Measurements from ENCODE around the gene SLC5A6. TPM values are rescaled to one million over a fixed set of nuclear protein-coding genes. Genes with fewer than 3 reads are reported as not detected.

SLC5A6 gene
- polyA plus RNA-seq, 1 donor (not counting 4 experiments of a cell fraction or from before 2014, with no cell fraction given), result 60.4 TPM

GRCh38 chr2:27217173-27218121 lies 5.4 kb upstream of the SLC5A6 start, which contains the start of gene CAD:
TSS of gene CAD (plus strand) at chr2:27217369. CDS start at chr2:27217552, 183 bp downstream.
- H3K27ac ChIP-seq (ENCODE audit: control insufficient read depth, insufficient read depth, low read length), result peak within 1 kb of the TSS; percentile 77
- H3K4me2 ChIP-seq (ENCODE audit: control insufficient read depth, extremely low read depth, insufficient read depth, low read depth, low read length), result peak within 1 kb of the TSS; percentile 88
- H3K9me3 ChIP-seq (ENCODE audit: control insufficient read depth, low read depth, low read length), result no peaks in the 10 kb centered on the region
- no peaks in the 10 kb centered on the region for H3K27me3 ChIP-seq (ENCODE audit: control insufficient read depth, extremely low read depth, insufficient read depth, low read length)
- H3K79me2 ChIP-seq (ENCODE audit: control insufficient read depth, insufficient read depth, low read length), result peaks cover 27% of the 10 kb centered on the region
- no peaks in the 10 kb centered on the region for H4K20me1 ChIP-seq (ENCODE audit: control insufficient read depth, extremely low read depth, insufficient read depth, low read length)
- H3K9ac ChIP-seq (ENCODE audit: control insufficient read depth, extremely low read depth, insufficient read depth, low read length), result peak within 1 kb of the TSS; percentile 87
- dilution Hi-C loops (cut with MboI; ENCODE audit: extremely low pct_ligation_motif_present, low sequenced_read_pairs), result no loop called here
- H3K36me3 ChIP-seq (ENCODE audit: control insufficient read depth in 2 of 2, extremely low read depth in 1 of 2, insufficient read depth in 2 of 2, low read length in 2 of 2), result peaks cover 7 to 33% of the 10 kb centered on the region in 2 experiments
- peaks cover 25% of the 10 kb centered on the region for H3K4me1 ChIP-seq (ENCODE audit: control insufficient read depth, extremely low read depth, insufficient read depth, low read length)
- no peaks in the 10 kb centered on the region for H3K9me1 ChIP-seq (ENCODE audit: control insufficient read depth, extremely low read depth, insufficient read depth, low read length)
- FAIRE-seq (peak; percentile 60), DNase-seq (ENCODE audit: low read depth, low spot score) (no peak)
- TF ChIP-seq EZH2 (IDR thresholded peaks at IDR 0.05; ENCODE audit: low read length), result no peak
- peak in 2 of 3 experiments; percentile 18 to 26 for TF ChIP-seq CTCF (optimal IDR thresholded peaks at IDR 0.05 in 1 of 3, IDR thresholded peaks at IDR 0.05 in 1 of 3, conservative IDR thresholded peaks at IDR 0.05 in 1 of 3; ENCODE audit: extremely low read depth in 1 of 3, insufficient read depth in 2 of 3, low read length in 3 of 3)
- H2AFZ ChIP-seq (ENCODE audit: control insufficient read depth, low read length), result peak within 1 kb of the TSS; percentile 20
- peak within 1 kb of the TSS; percentile 62 to 84 (median 82) for H3K4me3 ChIP-seq (ENCODE audit: control insufficient read depth in 2 of 3, extremely low read depth in 1 of 3, insufficient read depth in 2 of 3, low read depth in 1 of 3, low read length in 3 of 3)

- Histone ChIP-seq H3K9me1 (ENCODE audit: control insufficient read depth, extremely low read depth, insufficient read depth, low read length) (no peaks in the 10 kb centered on the region), H4K20me1 (ENCODE audit: control insufficient read depth, extremely low read depth, insufficient read depth, low read length) (no peaks in the 10 kb centered on the region), H3K4me2 (ENCODE audit: control insufficient read depth, extremely low read depth, insufficient read depth, low read depth, low read length) (peak overlapping the region; percentile 88), H2AFZ (ENCODE audit: control insufficient read depth, low read length) (peak overlapping the region; percentile 11), H3K27ac (ENCODE audit: control insufficient read depth, insufficient read depth, low read length) (peak overlapping the region; percentile 36), H3K4me3 (ENCODE audit: control insufficient read depth in 2 of 3, extremely low read depth in 1 of 3, insufficient read depth in 2 of 3, low read depth in 1 of 3, low read length in 3 of 3) (peak overlapping the region; percentile 62 to 84 (median 82)), H3K9ac (ENCODE audit: control insufficient read depth, extremely low read depth, insufficient read depth, low read length) (peak overlapping the region; percentile 51), H3K27me3 (ENCODE audit: control insufficient read depth, extremely low read depth, insufficient read depth, low read length) (no peaks in the 10 kb centered on the region), H3K36me3 (ENCODE audit: control insufficient read depth in 2 of 2, extremely low read depth in 1 of 2, insufficient read depth in 2 of 2, low read length in 2 of 2) (peaks cover 4 to 31% of the 10 kb centered on the region in 2 experiments), H3K79me2 (ENCODE audit: control insufficient read depth, insufficient read depth, low read length) (peaks cover 23% of the 10 kb centered on the region), H3K9me3 (ENCODE audit: control insufficient read depth, low read depth, low read length) (no peaks in the 10 kb centered on the region), H3K4me1 (ENCODE audit: control insufficient read depth, extremely low read depth, insufficient read depth, low read length) (peaks cover 25% of the 10 kb centered on the region)
- TF ChIP-seq CTCF (optimal IDR thresholded peaks at IDR 0.05 in 1 of 3, IDR thresholded peaks at IDR 0.05 in 1 of 3, conservative IDR thresholded peaks at IDR 0.05 in 1 of 3; ENCODE audit: extremely low read depth in 1 of 3, insufficient read depth in 2 of 3, low read length in 3 of 3) (no peak), EZH2 (IDR thresholded peaks at IDR 0.05; ENCODE audit: low read length) (no peak)
- FAIRE-seq, result no peak
- dilution Hi-C loops (cut with MboI; ENCODE audit: extremely low pct_ligation_motif_present, low sequenced_read_pairs), result no loop called here
- DNase-seq (ENCODE audit: low read depth, low spot score), result no peak
Observed at GRCh38 chr2:27216416-27217137, 4.5 kb upstream of the SLC5A6 start.

Data from keratinocyte (primary cell).